VCaP (cell line): ENCODE data around the gene ETAA1.

ENCODE experiments used
- H3K27ac ChIP-seq: fragments of 450-650 bp; 2 replicates; pipeline ENCODE4 v1.5.1; 2017
- TF ChIP-seq, protein P1 (sequence below): fragments of 450-650 bp; conservative IDR thresholded peaks from 2 replicates; pipeline ENCODE4 v1.5.1; 2017; ENCODE audit warnings: mild to moderate bottlenecking, moderate library complexity

The ETAA1 gene

DNA sequence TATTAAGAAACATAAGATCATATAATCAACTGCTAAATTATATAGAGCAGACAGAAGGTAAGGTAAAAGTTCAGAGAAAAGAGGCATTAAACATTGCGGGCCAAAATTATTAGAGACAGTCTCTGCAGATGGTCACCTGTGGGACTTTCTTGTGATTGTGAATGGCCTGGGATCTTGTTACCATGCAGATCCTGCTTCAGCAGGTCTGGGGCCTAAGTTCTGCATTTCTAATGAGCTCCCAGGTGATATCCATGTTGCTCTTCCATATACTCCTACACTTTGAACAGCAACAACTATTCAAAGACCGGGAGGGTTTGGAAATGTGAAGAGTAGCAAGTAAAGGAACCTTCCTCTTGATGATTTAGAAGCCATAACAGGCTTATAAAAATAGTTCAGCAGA lies 8.5 kb upstream of the ETAA1 start:
- no peak overlapping the region for H3K27ac ChIP-seq
- TF ChIP-seq, protein P1, sequence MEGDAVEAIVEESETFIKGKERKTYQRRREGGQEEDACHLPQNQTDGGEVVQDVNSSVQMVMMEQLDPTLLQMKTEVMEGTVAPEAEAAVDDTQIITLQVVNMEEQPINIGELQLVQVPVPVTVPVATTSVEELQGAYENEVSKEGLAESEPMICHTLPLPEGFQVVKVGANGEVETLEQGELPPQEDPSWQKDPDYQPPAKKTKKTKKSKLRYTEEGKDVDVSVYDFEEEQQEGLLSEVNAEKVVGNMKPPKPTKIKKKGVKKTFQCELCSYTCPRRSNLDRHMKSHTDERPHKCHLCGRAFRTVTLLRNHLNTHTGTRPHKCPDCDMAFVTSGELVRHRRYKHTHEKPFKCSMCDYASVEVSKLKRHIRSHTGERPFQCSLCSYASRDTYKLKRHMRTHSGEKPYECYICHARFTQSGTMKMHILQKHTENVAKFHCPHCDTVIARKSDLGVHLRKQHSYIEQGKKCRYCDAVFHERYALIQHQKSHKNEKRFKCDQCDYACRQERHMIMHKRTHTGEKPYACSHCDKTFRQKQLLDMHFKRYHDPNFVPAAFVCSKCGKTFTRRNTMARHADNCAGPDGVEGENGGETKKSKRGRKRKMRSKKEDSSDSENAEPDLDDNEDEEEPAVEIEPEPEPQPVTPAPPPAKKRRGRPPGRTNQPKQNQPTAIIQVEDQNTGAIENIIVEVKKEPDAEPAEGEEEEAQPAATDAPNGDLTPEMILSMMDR = no peak

GRCh38 chr2:67389286-67389685 lies 7.8 kb upstream of the ETAA1 start:
- TF ChIP-seq, protein P1 = no peak
- H3K27ac ChIP-seq = no peak overlapping the region

- no peak overlapping the region for H3K27ac ChIP-seq
- TF ChIP-seq, protein P1 = no peak
Observed at GRCh38 chr2:67389788-67390187, 7.3 kb upstream of the ETAA1 start.

DNA sequence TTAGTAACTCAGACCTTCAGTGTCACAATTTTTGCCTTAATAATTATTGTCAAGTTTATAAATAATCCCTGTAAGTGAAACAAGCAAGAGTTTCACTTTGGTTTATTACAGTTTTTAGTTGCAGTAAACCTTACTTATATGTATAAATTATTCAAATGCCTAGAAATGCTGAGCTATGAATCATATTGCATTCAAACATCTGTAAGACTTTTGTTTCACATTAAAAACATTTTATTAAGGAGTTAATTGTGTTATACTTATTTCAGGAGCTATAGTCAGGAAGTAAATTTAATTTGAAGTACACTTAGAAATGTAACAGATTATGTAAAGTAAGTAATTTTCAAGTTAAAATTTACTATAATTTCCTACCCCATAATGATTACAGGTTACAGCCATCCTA lies 3.9 kb upstream of the ETAA1 start:
- TF ChIP-seq, protein P1 = no peak
- no peak overlapping the region for H3K27ac ChIP-seq

GRCh38 chr2:67394734-67395133 lies 2.4 kb upstream of the ETAA1 start:
- TF ChIP-seq, protein P1 = no peak
- no peak overlapping the region for H3K27ac ChIP-seq

- H3K27ac ChIP-seq = peak overlapping the region; percentile 94
- TF ChIP-seq, protein P1 = no peak
Observed at GRCh38 chr2:67399144-67399543, 2.0 kb downstream of the ETAA1 start.

- peak overlapping the region; percentile 94; the same call in 1 of the 2 replicates for H3K27ac ChIP-seq
- TF ChIP-seq, protein P1 = no peak
Observed at GRCh38 chr2:67399831-67400489, 2.8 kb downstream of the ETAA1 start.
